Caco-2 (cell line): ENCODE measurements around the gene GALK2. TPM values are rescaled to one million over a fixed set of nuclear protein-coding genes. Genes with fewer than 3 reads are reported as not detected.

Source experiments
- BruUV-seq: library from RNA; stranded (reverse); fragments of 400-500 nt; replicated peaks from 2 replicates; lab custom pipeline; 2021; lab: Mats Ljungman, UMichigan
- CTCF ChIA-PET: fragments of 300-600 bp; sonication (Branson Sonifier 250); formaldehyde crosslinking; loops from one replicate; lab custom pipeline; 2022; ENCODE audit warnings: antibody characterized with exemption; lab: Charles Lee
- POLR2A ChIA-PET: fragments of 300-600 bp; sonication (Branson Sonifier 250); formaldehyde crosslinking; loops from one replicate; lab custom pipeline; 2022; ENCODE audit warnings: antibody characterized with exemption; lab: Charles Lee
- DNase-seq, 2 experiments: peaks; one replicate each; pipeline versions ENCODE4 v3.0.0 to v3.0.0-alpha.2; 2020 to 2022
- H3K27me3 ChIP-seq: replicated peaks from 2 replicates; pipeline ENCODE4 v1.6.0; 2011; ENCODE audit warnings: low read length; ENCODE audit not compliant: control insufficient read depth, insufficient read depth
- H3K36me3 ChIP-seq: 2 replicates; pipeline ENCODE4 v1.5.1; 2011; ENCODE audit warnings: low read length; ENCODE audit not compliant: control insufficient read depth, insufficient read depth
- H3K4me1 ChIP-seq: fragments of 250-450 bp; sonication (Bioruptor Pico); 2 replicates; pipeline ENCODE4 v1.5.1; 2020; ENCODE audit warnings: mild to moderate bottlenecking
- H3K4me3 ChIP-seq: 2 replicates; pipeline ENCODE4 v1.5.1; 2011; ENCODE audit warnings: low read depth, mild to moderate bottlenecking, control low read depth, low read length
- H3K9me3 ChIP-seq: fragments of 250-450 bp; sonication (Bioruptor Pico); 2 replicates; pipeline ENCODE4 v1.5.1; 2020; ENCODE audit warnings: mild to moderate bottlenecking, moderate library complexity
- H3K27ac Mint-ChIP-seq: one replicate; pipeline ENCODE4 v1.8.0; 2022; ENCODE audit warnings: mixed read lengths; ENCODE audit not compliant: unreplicated experiment
- H3K27me3 Mint-ChIP-seq: one replicate; pipeline ENCODE4 v1.8.0; 2022; ENCODE audit warnings: mixed read lengths; ENCODE audit not compliant: insufficient read depth, unreplicated experiment
- H3K36me3 Mint-ChIP-seq: one replicate; pipeline ENCODE4 v1.8.0; 2022; ENCODE audit warnings: mild to moderate bottlenecking, mixed read lengths; ENCODE audit not compliant: insufficient read depth, unreplicated experiment
- H3K4me1 Mint-ChIP-seq: one replicate; pipeline ENCODE4 v1.8.0; 2022; ENCODE audit warnings: low read depth, mixed read lengths; ENCODE audit not compliant: unreplicated experiment
- H3K4me3 Mint-ChIP-seq: one replicate; pipeline ENCODE4 v1.8.0; 2022; ENCODE audit warnings: mild to moderate bottlenecking, moderate library complexity, mixed read lengths; ENCODE audit not compliant: unreplicated experiment
- H3K9me3 Mint-ChIP-seq: one replicate; pipeline ENCODE4 v1.8.0; 2022; ENCODE audit warnings: mixed read lengths; ENCODE audit not compliant: unreplicated experiment
- CTCF ChIP-seq, 2 experiments: fragments of 200-600 bp in 1 of 2; IDR thresholded peaks; 1 replicate in 1 of 2; 2 replicates in 1 of 2; pipeline versions ENCODE4 v1.5.1 to v1.8.0; 2011 to 2022; ENCODE audit warnings: antibody characterized with exemption in 1 of 2, control low read depth in 1 of 2, inconsistent platforms in 1 of 2, low read depth in 1 of 2, low read length in 1 of 2, mild to moderate bottlenecking in 1 of 2, moderate library complexity in 1 of 2; ENCODE audit not compliant: insufficient read depth in 1 of 2, severe bottlenecking in 1 of 2, unreplicated experiment in 1 of 2
- intact Hi-C: fragments of 100-400 bp; cut with micrococcal nuclease; formaldehyde crosslinking; loops from one replicate; pipeline ENCODE4 v1.10.0; 2022; ENCODE audit not compliant: unreplicated experiment
- total RNA-seq: library from RNA; stranded (reverse); gene quantifications from 2 replicates; pipeline ENCODE4 v1.2.3, GENCODE V29; 2022

Gene GALK2
- total RNA-seq, 1 experiment from 2014 or later, result 25.5 TPM

- Mint-ChIP-seq H3K36me3 (peaks cover 9% of the 10 kb centered on the region), H3K27ac (no peak overlapping the region), H3K27me3 (no peaks in the 10 kb centered on the region), H3K9me3 (peaks cover 11% of the 10 kb centered on the region), H3K4me3 (no peak overlapping the region), H3K4me1 (no peaks in the 10 kb centered on the region)
- POLR2A ChIA-PET, result no interaction called here
- Histone ChIP-seq H3K4me1 (no peaks in the 10 kb centered on the region), H3K4me3 (no peak overlapping the region), H3K36me3 (no peaks in the 10 kb centered on the region), H3K9me3 (no peaks in the 10 kb centered on the region), H3K27me3 (no peaks in the 10 kb centered on the region)
- no peak for TF ChIP-seq CTCF (IDR thresholded peaks at IDR 0.05; ENCODE audit: insufficient read depth in 1 of 2, low read depth in 1 of 2, low read length in 1 of 2, severe bottlenecking in 1 of 2, unreplicated experiment in 1 of 2)
- no peak for DNase-seq
- BruUV-seq, result no TSS peak
- intact Hi-C loops, result no loop called here
- CTCF ChIA-PET, result no interaction called here
Observed at GRCh38 chr15:49303003-49303402, 133.0 kb downstream of the GALK2 start.

GRCh38 chr15:49306551-49306950 lies 136.5 kb downstream of the GALK2 start:
- H3K4me3 Mint-ChIP-seq, result no peak overlapping the region
- intact Hi-C loops, result no loop called here
- CTCF ChIA-PET, result no interaction called here
- POLR2A ChIA-PET, result no interaction called here
- no TSS peak for BruUV-seq
- Histone ChIP-seq H3K9me3 (no peaks in the 10 kb centered on the region), H3K4me3 (no peak overlapping the region), H3K36me3 (no peaks in the 10 kb centered on the region), H3K27me3 (no peaks in the 10 kb centered on the region), H3K4me1 (no peaks in the 10 kb centered on the region)
- H3K36me3 Mint-ChIP-seq, result peaks cover 14% of the 10 kb centered on the region
- TF ChIP-seq CTCF (IDR thresholded peaks at IDR 0.05; ENCODE audit: insufficient read depth in 1 of 2, low read depth in 1 of 2, low read length in 1 of 2, severe bottlenecking in 1 of 2, unreplicated experiment in 1 of 2), result no peak
- no peak for DNase-seq
- no peaks in the 10 kb centered on the region for H3K9me3 Mint-ChIP-seq
- H3K27me3 Mint-ChIP-seq, result no peaks in the 10 kb centered on the region
- H3K4me1 Mint-ChIP-seq, result no peaks in the 10 kb centered on the region
- no peak overlapping the region for H3K27ac Mint-ChIP-seq

- H3K4me3 ChIP-seq, result no peak overlapping the region
- Mint-ChIP-seq H3K27ac (no peak overlapping the region), H3K27me3 (no peaks in the 10 kb centered on the region), H3K4me1 (no peaks in the 10 kb centered on the region), H3K9me3 (no peaks in the 10 kb centered on the region), H3K36me3 (peaks cover 14% of the 10 kb centered on the region), H3K4me3 (no peak overlapping the region)
- no peaks in the 10 kb centered on the region for H3K36me3 ChIP-seq
- no peak for DNase-seq
- H3K27me3 ChIP-seq, result no peaks in the 10 kb centered on the region
- ChIA-PET POLR2A (no interaction called here), CTCF (no interaction called here)
- no peaks in the 10 kb centered on the region for H3K9me3 ChIP-seq
- BruUV-seq, result no TSS peak
- no peak for TF ChIP-seq CTCF (IDR thresholded peaks at IDR 0.05; ENCODE audit: insufficient read depth in 1 of 2, low read depth in 1 of 2, low read length in 1 of 2, severe bottlenecking in 1 of 2, unreplicated experiment in 1 of 2)
- H3K4me1 ChIP-seq, result no peaks in the 10 kb centered on the region
- intact Hi-C loops, result no loop called here
Observed at GRCh38 chr15:49308686-49309085, 138.6 kb downstream of the GALK2 start.
